Measurements from ENCODE around the gene ADAMTS4.

GRCh38 chr1:161200421-161200991 lies 1.7 kb upstream of the ADAMTS4 start:
- TF ChIP-seq CTCF (IDR thresholded peaks at IDR 0.05) (no peak), POLR2A (IDR thresholded peaks at IDR 0.05) (no peak)
